GM12878 (cell line): ENCODE results near the gene G3BP1. TPM values are rescaled to one million over a fixed set of nuclear protein-coding genes. Genes with fewer than 3 reads are reported as not detected.

ENCODE experiments used
- CTCF ChIP-seq, 3 experiments: IDR thresholded peaks in 2 of 3; conservative IDR thresholded peaks in 1 of 3; 2 replicates each; pipeline ENCODE4 v1.5.1; 2011; ENCODE audit warnings: low read depth in 3 of 3, low read length in 3 of 3, mild to moderate bottlenecking in 3 of 3, control low read depth in 2 of 3, moderate library complexity in 2 of 3, inconsistent platforms in 1 of 3, mixed read lengths in 1 of 3; ENCODE audit not compliant: control insufficient read depth in 2 of 3, insufficient read depth in 1 of 3; ENCODE audit errors: extremely low read depth in 1 of 3
- NKRF ChIP-seq: fragments of 450-650 bp; conservative IDR thresholded peaks from 2 replicates; pipeline ENCODE4 v1.6.1; 2017; ENCODE audit warnings: mild to moderate bottlenecking, moderate library complexity
- PKNOX1 ChIP-seq: fragments of 450-650 bp; IDR thresholded peaks from 2 replicates; pipeline ENCODE4 v1.6.1; 2016; ENCODE audit warnings: mild to moderate bottlenecking
- POLR2A ChIP-seq: IDR thresholded peaks from 2 replicates; pipeline ENCODE4 v1.6.1; 2011; ENCODE audit warnings: low read depth, mild to moderate bottlenecking, low read length
- TCF3 ChIP-seq: IDR thresholded peaks from 2 replicates; pipeline ENCODE4 v1.6.1; 2012; ENCODE audit warnings: low read depth, mild to moderate bottlenecking, low read length, borderline replicate concordance; ENCODE audit not compliant: insufficient read depth
- USF2 ChIP-seq: IDR thresholded peaks from 2 replicates; pipeline ENCODE4 v1.6.1; 2011; ENCODE audit warnings: low read depth, low read length, improper control_type of control experiment, borderline replicate concordance
- YY1 ChIP-seq: IDR thresholded peaks from 2 replicates; pipeline ENCODE4 v1.6.1; 2011; ENCODE audit warnings: low read depth, mild to moderate bottlenecking, low read length
- ZNF622 ChIP-seq: fragments of 450-650 bp; IDR thresholded peaks from 2 replicates; pipeline ENCODE4 v1.6.1; 2017; ENCODE audit warnings: mild to moderate bottlenecking, inconsistent platforms
- polyA plus RNA-seq, 11 experiments: library from polyadenylated mRNA; depleted of rRNA in 4 of 11; unstranded in 6 of 11; stranded (reverse) in 5 of 11; fragments of >200 nt; fragmentation: Nextera tagmentation in 4 of 11; fragmentation: Illumina TruSeq in 1 of 11; extraction: Ambion mirVana in 4 of 11; extraction: Trizol in 1 of 11; gene quantifications; 1 replicate in 1 of 11; 2 replicates in 10 of 11; pipeline versions ENCODE4 v1.2.1 to v1.2.3, GENCODE V29; 2011 to 2016; ENCODE audit warnings: inconsistent platforms in 2 of 11, missing spikeins in 2 of 11, low read depth in 1 of 11
- total RNA-seq, 4 experiments: library from RNA; depleted of rRNA in 3 of 4; stranded (reverse); fragments of >200 nt in 3 of 4; fragmentation: Illumina TruSeq in 1 of 4; extraction: Trizol in 1 of 4; gene quantifications; 2 replicates each; pipeline versions ENCODE4 v1.2.1 to v1.2.3, GENCODE V29; 2013 to 2021
- TF ChIP-seq, protein P1 (sequence below): IDR thresholded peaks from 2 replicates; pipeline ENCODE4 v1.6.1; 2012; ENCODE audit warnings: mild to moderate bottlenecking, low read depth, low read length
- TF ChIP-seq, protein P2 (sequence below): fragments of 450-650 bp; formaldehyde crosslinking; IDR thresholded peaks from 2 replicates; pipeline ENCODE4 v1.5.0; 2022; ENCODE audit warnings: mild to moderate bottlenecking, missing genetic modification characterization

G3BP1 gene
- total and polyA plus RNA-seq, 10 of the 15 experiments (the other 5 are each of a cell fraction or from before 2014, with no cell fraction given), result 49.7 to 438 (median 148) TPM

- TF ChIP-seq, protein P1, sequence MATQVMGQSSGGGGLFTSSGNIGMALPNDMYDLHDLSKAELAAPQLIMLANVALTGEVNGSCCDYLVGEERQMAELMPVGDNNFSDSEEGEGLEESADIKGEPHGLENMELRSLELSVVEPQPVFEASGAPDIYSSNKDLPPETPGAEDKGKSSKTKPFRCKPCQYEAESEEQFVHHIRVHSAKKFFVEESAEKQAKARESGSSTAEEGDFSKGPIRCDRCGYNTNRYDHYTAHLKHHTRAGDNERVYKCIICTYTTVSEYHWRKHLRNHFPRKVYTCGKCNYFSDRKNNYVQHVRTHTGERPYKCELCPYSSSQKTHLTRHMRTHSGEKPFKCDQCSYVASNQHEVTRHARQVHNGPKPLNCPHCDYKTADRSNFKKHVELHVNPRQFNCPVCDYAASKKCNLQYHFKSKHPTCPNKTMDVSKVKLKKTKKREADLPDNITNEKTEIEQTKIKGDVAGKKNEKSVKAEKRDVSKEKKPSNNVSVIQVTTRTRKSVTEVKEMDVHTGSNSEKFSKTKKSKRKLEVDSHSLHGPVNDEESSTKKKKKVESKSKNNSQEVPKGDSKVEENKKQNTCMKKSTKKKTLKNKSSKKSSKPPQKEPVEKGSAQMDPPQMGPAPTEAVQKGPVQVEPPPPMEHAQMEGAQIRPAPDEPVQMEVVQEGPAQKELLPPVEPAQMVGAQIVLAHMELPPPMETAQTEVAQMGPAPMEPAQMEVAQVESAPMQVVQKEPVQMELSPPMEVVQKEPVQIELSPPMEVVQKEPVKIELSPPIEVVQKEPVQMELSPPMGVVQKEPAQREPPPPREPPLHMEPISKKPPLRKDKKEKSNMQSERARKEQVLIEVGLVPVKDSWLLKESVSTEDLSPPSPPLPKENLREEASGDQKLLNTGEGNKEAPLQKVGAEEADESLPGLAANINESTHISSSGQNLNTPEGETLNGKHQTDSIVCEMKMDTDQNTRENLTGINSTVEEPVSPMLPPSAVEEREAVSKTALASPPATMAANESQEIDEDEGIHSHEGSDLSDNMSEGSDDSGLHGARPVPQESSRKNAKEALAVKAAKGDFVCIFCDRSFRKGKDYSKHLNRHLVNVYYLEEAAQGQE, result no peak
- no peak for TF ChIP-seq YY1
- TF ChIP-seq NKRF, result peak; percentile 72; the same call in 1 of the 2 replicates
- no peak for TF ChIP-seq ZNF622
- no peak for TF ChIP-seq PKNOX1
- peak; percentile 99 for TF ChIP-seq POLR2A
- TF ChIP-seq CTCF (IDR thresholded peaks at IDR 0.05 in 2 of 3, conservative IDR thresholded peaks at IDR 0.05 in 1 of 3; ENCODE audit: control insufficient read depth in 2 of 3, extremely low read depth in 1 of 3, insufficient read depth in 1 of 3, low read depth in 3 of 3, low read length in 3 of 3), result 0 out of 6 replicates have a peak, but pooled peaks of 1 of the 3 experiments have one; percentile 6
- TF ChIP-seq, protein P2, sequence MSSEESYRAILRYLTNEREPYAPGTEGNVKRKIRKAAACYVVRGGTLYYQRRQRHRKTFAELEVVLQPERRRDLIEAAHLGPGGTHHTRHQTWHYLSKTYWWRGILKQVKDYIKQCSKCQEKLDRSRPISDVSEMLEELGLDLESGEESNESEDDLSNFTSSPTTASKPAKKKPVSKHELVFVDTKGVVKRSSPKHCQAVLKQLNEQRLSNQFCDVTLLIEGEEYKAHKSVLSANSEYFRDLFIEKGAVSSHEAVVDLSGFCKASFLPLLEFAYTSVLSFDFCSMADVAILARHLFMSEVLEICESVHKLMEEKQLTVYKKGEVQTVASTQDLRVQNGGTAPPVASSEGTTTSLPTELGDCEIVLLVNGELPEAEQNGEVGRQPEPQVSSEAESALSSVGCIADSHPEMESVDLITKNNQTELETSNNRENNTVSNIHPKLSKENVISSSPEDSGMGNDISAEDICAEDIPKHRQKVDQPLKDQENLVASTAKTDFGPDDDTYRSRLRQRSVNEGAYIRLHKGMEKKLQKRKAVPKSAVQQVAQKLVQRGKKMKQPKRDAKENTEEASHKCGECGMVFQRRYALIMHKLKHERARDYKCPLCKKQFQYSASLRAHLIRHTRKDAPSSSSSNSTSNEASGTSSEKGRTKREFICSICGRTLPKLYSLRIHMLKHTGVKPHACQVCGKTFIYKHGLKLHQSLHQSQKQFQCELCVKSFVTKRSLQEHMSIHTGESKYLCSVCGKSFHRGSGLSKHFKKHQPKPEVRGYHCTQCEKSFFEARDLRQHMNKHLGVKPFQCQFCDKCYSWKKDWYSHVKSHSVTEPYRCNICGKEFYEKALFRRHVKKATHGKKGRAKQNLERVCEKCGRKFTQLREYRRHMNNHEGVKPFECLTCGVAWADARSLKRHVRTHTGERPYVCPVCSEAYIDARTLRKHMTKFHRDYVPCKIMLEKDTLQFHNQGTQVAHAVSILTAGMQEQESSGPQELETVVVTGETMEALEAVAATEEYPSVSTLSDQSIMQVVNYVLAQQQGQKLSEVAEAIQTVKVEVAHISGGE (CRISPR knock-in tag), result no peak
- TF ChIP-seq TCF3, result no peak
- TF ChIP-seq USF2, result no peak
Measured at GRCh38 chr5:151770383-151771258, 1.1 kb upstream of the G3BP1 start (continued).
